Ascending aorta (tissue), 2 donors: ENCODE data around the gene TMPRSS12. TPM values are rescaled to one million over a fixed set of nuclear protein-coding genes. Genes with fewer than 3 reads are reported as not detected.
"Not testable (repeated sequence)": the region's sequence is repeated elsewhere in the genome, so short reads cannot be mapped to it uniquely, and the experiment has no call there.

ENCODE experiments used
- DNase-seq, 2 donors: peaks; one replicate each; pipeline ENCODE4 v3.0.0-alpha.2; 2019; ENCODE audit warnings: low spot score in 2 of 2
- H3K27ac ChIP-seq, 2 donors: fragments of 200-600 bp; sonication (generic); one replicate each; pipeline ENCODE4 v1.5.1; 2016 to 2017; ENCODE audit warnings: mild to moderate bottlenecking in 1 of 2
- H3K27me3 ChIP-seq: fragments of 200-600 bp; sonication (generic); one replicate; pipeline ENCODE4 v1.5.1; 2017
- H3K36me3 ChIP-seq, 2 donors: fragments of 200-600 bp; sonication (generic); one replicate each; pipeline ENCODE4 v1.5.1; 2016
- H3K4me1 ChIP-seq, 2 donors: fragments of 200-600 bp; sonication (generic); one replicate each; pipeline ENCODE4 v1.5.1; 2016 to 2017; ENCODE audit warnings: mild to moderate bottlenecking in 1 of 2
- H3K4me3 ChIP-seq, 2 donors: fragments of 200-600 bp; sonication (generic); one replicate each; pipeline ENCODE4 v1.5.1; 2016 to 2017; ENCODE audit warnings: mild to moderate bottlenecking in 1 of 2
- H3K9me3 ChIP-seq, 2 donors: fragments of 200-600 bp; sonication (generic); one replicate each; pipeline ENCODE4 v1.5.1; 2016
- CTCF ChIP-seq, 3 experiments: fragments of 200-600 bp in 2 of 3; fragments of 450-650 bp in 1 of 3; sonication (generic) in 2 of 3; IDR thresholded peaks; one replicate each; pipeline ENCODE4 v1.5.1; 2016 to 2019; ENCODE audit warnings: antibody characterized with exemption in 3 of 3, mild to moderate bottlenecking in 1 of 3, moderate library complexity in 1 of 3
- intact Hi-C: fragments of 100-400 bp; cut with DNase I; formaldehyde crosslinking; loops from one replicate; pipeline ENCODE4 v1.15.1; 2023
- total RNA-seq: library from RNA; depleted of rRNA; stranded (reverse); fragments of >200 nt; gene quantifications from one replicate; pipeline ENCODE4 v1.1.0, GENCODE V29; 2016

TMPRSS12 gene
- total RNA-seq, 1 donor from 2014 or later, result not detected

- TF ChIP-seq CTCF (IDR thresholded peaks at IDR 0.05), result no peak
- no peak overlapping the region for H3K4me3 ChIP-seq
- no peaks in the 10 kb centered on the region for H3K27me3 ChIP-seq
- intact Hi-C loops, result no loop called here
- no peaks in the 10 kb centered on the region for H3K9me3 ChIP-seq
- no peaks in the 10 kb centered on the region for H3K36me3 ChIP-seq
- H3K4me1 ChIP-seq, result no peaks in the 10 kb centered on the region
- H3K27ac ChIP-seq, result no peak overlapping the region
- no peak for DNase-seq
These were observed 2.4 kb downstream of the TMPRSS12 start for GRCh38 chr12:50845021-50845647.

GRCh38 chr12:50848963-50849362 is 6.2 kb downstream of the TMPRSS12 start:
- no peak overlapping the region for H3K27ac ChIP-seq
- H3K4me3 ChIP-seq, result no peak overlapping the region
- TF ChIP-seq CTCF (IDR thresholded peaks at IDR 0.05), result no peak
- peaks cover 0 to 3% of the 10 kb centered on the region in 2 donors for H3K9me3 ChIP-seq
- DNase-seq, result no peak
- H3K36me3 ChIP-seq, result no peaks in the 10 kb centered on the region
- no peaks in the 10 kb centered on the region for H3K4me1 ChIP-seq
- no peaks in the 10 kb centered on the region for H3K27me3 ChIP-seq
- intact Hi-C loops, result no loop called here

- intact Hi-C loops, result loop anchor here (10.0 kb wide), 1 partner anchor 50 kb away; no protein-coding TSS in a partner anchor
- not testable (repeated sequence) for H3K4me1 ChIP-seq, H3K9me3 ChIP-seq, H3K27me3 ChIP-seq, H3K36me3 ChIP-seq, H3K4me3 ChIP-seq, H3K27ac ChIP-seq, DNase-seq
These were observed 12.5 kb downstream of the TMPRSS12 start for GRCh38 chr12:50855218-50855617.

- not testable (repeated sequence) for H3K4me1 ChIP-seq, H3K27ac ChIP-seq, H3K4me3 ChIP-seq, DNase-seq, H3K27me3 ChIP-seq, H3K9me3 ChIP-seq, H3K36me3 ChIP-seq
- intact Hi-C loops, result loop anchor here (10.0 kb wide), 1 partner anchor 49 kb away; no protein-coding TSS in a partner anchor
These were observed 13.0 kb downstream of the TMPRSS12 start for GRCh38 chr12:50855679-50856078.

- Histone ChIP-seq H3K4me1 (no peaks in the 10 kb centered on the region), H3K27ac (no peak overlapping the region), H3K36me3 (no peaks in the 10 kb centered on the region), H3K9me3 (no peaks in the 10 kb centered on the region), H3K4me3 (no peak overlapping the region), H3K27me3 (no peaks in the 10 kb centered on the region)
- no peak for TF ChIP-seq CTCF (IDR thresholded peaks at IDR 0.05)
- no peak for DNase-seq
- intact Hi-C loops, result loop anchor here (10.0 kb wide), 1 partner anchor 45 kb away; no protein-coding TSS in a partner anchor
These were observed 17.0 kb downstream of the TMPRSS12 start for GRCh38 chr12:50859621-50860310.

GRCh38 chr12:50862316-50862715 is 19.6 kb downstream of the TMPRSS12 start:
- H3K27ac ChIP-seq, result no peak overlapping the region
- no peaks in the 10 kb centered on the region for H3K36me3 ChIP-seq
- no peaks in the 10 kb centered on the region for H3K27me3 ChIP-seq
- no peaks in the 10 kb centered on the region for H3K4me1 ChIP-seq
- H3K9me3 ChIP-seq, result peaks cover 0 to 5% of the 10 kb centered on the region in 2 donors
- TF ChIP-seq CTCF (IDR thresholded peaks at IDR 0.05), result no peak
- H3K4me3 ChIP-seq, result no peak overlapping the region
- intact Hi-C loops, result no loop called here
- no peak for DNase-seq
